Endodermal cell (in vitro differentiated cells): ENCODE measurements around the gene CHMP5. TPM values are rescaled to one million over a fixed set of nuclear protein-coding genes. Genes with fewer than 3 reads are reported as not detected.

Experiments
- DNase-seq: peaks from one replicate; pipeline ENCODE4 v3.0.0-alpha.2; 2017
- H3K27ac ChIP-seq: 2 replicates; pipeline ENCODE4 v1.5.1; 2013; ENCODE audit warnings: mild to moderate bottlenecking, low read depth, low read length, moderate library complexity
- H3K27me3 ChIP-seq: 2 replicates; pipeline ENCODE4 v1.6.1; 2013; ENCODE audit warnings: mild to moderate bottlenecking, low read length, moderate library complexity; ENCODE audit not compliant: insufficient read depth, control insufficient read depth, poor library complexity, severe bottlenecking
- H3K36me3 ChIP-seq: 2 replicates; pipeline ENCODE4 v1.7.0; 2013; ENCODE audit warnings: mild to moderate bottlenecking, low read length, moderate library complexity; ENCODE audit not compliant: control insufficient read depth, insufficient read depth
- H3K4me1 ChIP-seq: one replicate; pipeline ENCODE4 v1.7.0; 2013; ENCODE audit warnings: low read length; ENCODE audit not compliant: control insufficient read depth, insufficient read depth
- H3K4me3 ChIP-seq: 2 replicates; pipeline ENCODE4 v1.5.1; 2013; ENCODE audit warnings: mild to moderate bottlenecking, low read length, moderate library complexity
- H3K9ac ChIP-seq: 2 replicates; pipeline ENCODE4 v1.6.1; 2013; ENCODE audit warnings: mild to moderate bottlenecking, low read length, moderate library complexity; ENCODE audit not compliant: poor library complexity, severe bottlenecking; ENCODE audit errors: extremely low read depth
- H3K9me3 ChIP-seq: 2 replicates; pipeline ENCODE4 v1.6.1; 2013; ENCODE audit warnings: mild to moderate bottlenecking, low read length, moderate library complexity; ENCODE audit not compliant: control insufficient read depth
- H3K27ac Mint-ChIP-seq: 2 replicates; pipeline ENCODE4 v1.8.0; 2020; ENCODE audit warnings: mixed read lengths
- H3K27me3 Mint-ChIP-seq: 2 replicates; pipeline ENCODE4 v1.8.0; 2021; ENCODE audit warnings: mild to moderate bottlenecking, mixed read lengths; ENCODE audit not compliant: insufficient read depth
- H3K36me3 Mint-ChIP-seq: 2 replicates; pipeline ENCODE4 v1.8.0; 2020; ENCODE audit warnings: low read depth, mixed read lengths
- H3K4me1 Mint-ChIP-seq: 2 replicates; pipeline ENCODE4 v1.8.0; 2020; ENCODE audit warnings: mixed read lengths
- H3K4me3 Mint-ChIP-seq: 2 replicates; pipeline ENCODE4 v1.8.0; 2020; ENCODE audit warnings: mild to moderate bottlenecking, moderate library complexity, mixed read lengths
- H3K9me3 Mint-ChIP-seq: 2 replicates; pipeline ENCODE4 v1.8.0; 2020; ENCODE audit warnings: mild to moderate bottlenecking, mixed read lengths
- WGBS, 2 experiments: methylation state at CpG; one replicate each; pipeline versions ENCODE4 v1.1.5 to v1.1.7; 2013; ENCODE audit warnings: missing lambda C conversion rate in 2 of 2, mixed read lengths in 1 of 2; ENCODE audit not compliant: insufficient coverage in 1 of 2, insufficient read length in 1 of 2; 5-methylcytosine and 5-hydroxymethylcytosine counted together
- total RNA-seq, 2 donors: library from RNA; stranded (reverse); fragmentation: NEBNext Ultra II Directional in 1 of 2; extraction: Animal tissue kit (Norgen Biotek cat#: 25700) in 1 of 2; gene quantifications; 2 replicates in 1 of 2; 3 replicates in 1 of 2; pipeline ENCODE4 v1.2.1, GENCODE V29; 2021
- TF ChIP-seq, protein P1 (sequence below): fragments of 200-600 bp; sonication (generic); conservative IDR thresholded peaks from 2 replicates; pipeline ENCODE4 v1.5.0; 2021; ENCODE audit warnings: antibody characterized with exemption, mild to moderate bottlenecking

CHMP5 gene
- total RNA-seq, 2 donors from 2014 or later = 62.9 to 80.2 TPM

- Mint-ChIP-seq H3K4me1 (peaks cover 13% of the 10 kb centered on the region), H3K27ac (no peak overlapping the region), H3K9me3 (no peaks in the 10 kb centered on the region), H3K4me3 (no peak overlapping the region), H3K36me3 (no peaks in the 10 kb centered on the region), H3K27me3 (no peaks in the 10 kb centered on the region)
- no peaks in the 10 kb centered on the region for H3K36me3 ChIP-seq
- no peak for DNase-seq
- no peaks in the 10 kb centered on the region for H3K4me1 ChIP-seq
- H3K9me3 ChIP-seq = no peaks in the 10 kb centered on the region
- no peak overlapping the region for H3K4me3 ChIP-seq
- H3K9ac ChIP-seq = no peak overlapping the region
- H3K27me3 ChIP-seq = peaks cover 5% of the 10 kb centered on the region
- WGBS, 2 experiments = 91 to 98% methylated on average over 9 to 10 of the region's 10 CpGs
- no peak overlapping the region for H3K27ac ChIP-seq
- TF ChIP-seq, protein P1, sequence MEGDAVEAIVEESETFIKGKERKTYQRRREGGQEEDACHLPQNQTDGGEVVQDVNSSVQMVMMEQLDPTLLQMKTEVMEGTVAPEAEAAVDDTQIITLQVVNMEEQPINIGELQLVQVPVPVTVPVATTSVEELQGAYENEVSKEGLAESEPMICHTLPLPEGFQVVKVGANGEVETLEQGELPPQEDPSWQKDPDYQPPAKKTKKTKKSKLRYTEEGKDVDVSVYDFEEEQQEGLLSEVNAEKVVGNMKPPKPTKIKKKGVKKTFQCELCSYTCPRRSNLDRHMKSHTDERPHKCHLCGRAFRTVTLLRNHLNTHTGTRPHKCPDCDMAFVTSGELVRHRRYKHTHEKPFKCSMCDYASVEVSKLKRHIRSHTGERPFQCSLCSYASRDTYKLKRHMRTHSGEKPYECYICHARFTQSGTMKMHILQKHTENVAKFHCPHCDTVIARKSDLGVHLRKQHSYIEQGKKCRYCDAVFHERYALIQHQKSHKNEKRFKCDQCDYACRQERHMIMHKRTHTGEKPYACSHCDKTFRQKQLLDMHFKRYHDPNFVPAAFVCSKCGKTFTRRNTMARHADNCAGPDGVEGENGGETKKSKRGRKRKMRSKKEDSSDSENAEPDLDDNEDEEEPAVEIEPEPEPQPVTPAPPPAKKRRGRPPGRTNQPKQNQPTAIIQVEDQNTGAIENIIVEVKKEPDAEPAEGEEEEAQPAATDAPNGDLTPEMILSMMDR = no peak
Observed at GRCh38 chr9:33227008-33227398, 37.8 kb upstream of the CHMP5 start.

DNA sequence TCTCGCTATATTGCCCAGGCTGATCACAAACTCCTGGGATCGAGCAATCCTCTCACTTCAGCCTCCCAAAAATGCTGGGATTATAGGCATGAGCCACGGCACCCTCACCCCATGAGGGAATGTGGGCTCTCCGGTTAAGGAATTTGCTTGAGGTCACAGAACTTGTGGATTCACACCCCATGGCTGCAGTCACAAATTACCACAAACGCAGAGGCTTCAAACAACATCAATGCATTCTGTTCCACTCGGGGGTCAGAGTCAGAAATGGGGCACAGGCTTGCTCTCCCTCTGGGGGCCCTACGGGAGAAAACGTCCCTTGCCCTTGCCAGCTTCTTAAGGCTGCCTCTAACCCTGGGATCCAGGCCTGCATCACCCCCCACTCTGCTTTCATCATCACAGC lies 37.1 kb upstream of the CHMP5 start:
- Mint-ChIP-seq H3K27me3 (peaks cover 2% of the 10 kb centered on the region), H3K9me3 (no peaks in the 10 kb centered on the region), H3K4me1 (peaks cover 11% of the 10 kb centered on the region), H3K4me3 (no peak overlapping the region), H3K36me3 (no peaks in the 10 kb centered on the region), H3K27ac (peak overlapping the region; percentile 77)
- 85% methylated on average over 4 to 8 of the region's 8 CpGs for WGBS, 2 experiments
- DNase-seq = no peak
- no peaks in the 10 kb centered on the region for H3K36me3 ChIP-seq
- TF ChIP-seq, protein P1 = no peak
- no peaks in the 10 kb centered on the region for H3K4me1 ChIP-seq
- H3K9me3 ChIP-seq = no peaks in the 10 kb centered on the region
- H3K9ac ChIP-seq = no peak overlapping the region
- no peak overlapping the region for H3K27ac ChIP-seq
- no peak overlapping the region for H3K4me3 ChIP-seq
- H3K27me3 ChIP-seq = peaks cover 13% of the 10 kb centered on the region

DNA sequence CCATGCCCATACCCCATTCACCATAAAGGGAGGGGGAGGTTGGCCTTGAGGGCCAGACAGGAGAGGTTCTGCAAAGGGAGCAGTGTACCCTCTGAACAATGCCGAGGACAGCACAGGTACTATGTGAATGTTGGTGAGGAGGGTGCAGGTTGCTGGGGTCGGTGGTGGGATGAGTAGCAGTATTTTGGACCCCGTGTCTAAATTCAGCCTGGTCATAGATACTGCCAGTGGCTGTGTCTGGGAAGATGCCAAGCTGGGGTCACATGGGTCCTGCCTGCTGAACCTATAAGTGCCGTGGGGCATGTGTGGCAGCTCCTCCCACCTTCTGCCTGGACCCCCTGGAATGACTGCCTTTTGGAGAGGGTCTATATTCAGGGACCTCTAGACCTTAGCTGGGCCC lies 36.2 kb upstream of the CHMP5 start:
- H3K27ac ChIP-seq = no peak overlapping the region
- peaks cover 6% of the 10 kb centered on the region for H3K4me1 Mint-ChIP-seq
- H3K4me3 ChIP-seq = no peak overlapping the region
- H3K27me3 Mint-ChIP-seq = peaks cover 10% of the 10 kb centered on the region
- H3K27me3 ChIP-seq = peaks cover 19% of the 10 kb centered on the region
- TF ChIP-seq, protein P1 = no peak
- H3K36me3 ChIP-seq = no peaks in the 10 kb centered on the region
- H3K9me3 ChIP-seq = no peaks in the 10 kb centered on the region
- H3K4me1 ChIP-seq = no peaks in the 10 kb centered on the region
- H3K36me3 Mint-ChIP-seq = no peaks in the 10 kb centered on the region
- no peak overlapping the region for H3K4me3 Mint-ChIP-seq
- WGBS, 2 experiments = 90% methylated on average over 4 of the region's 4 CpGs; no CpG with 5 or more reads in 1 of the 2 experiments
- no peaks in the 10 kb centered on the region for H3K9me3 Mint-ChIP-seq
- DNase-seq = no peak
- H3K27ac Mint-ChIP-seq = peak overlapping the region; percentile 50
- no peak overlapping the region for H3K9ac ChIP-seq
